Stimulated activated CD4-positive, alpha-beta T cell treated with anti-CD3 and anti-CD28 coated beads, Interleukin-1b, Interleukin-23, amount 100 ng/mL, for 24 hours (primary cell): ENCODE results near the gene LRRC46.

Experiments used
- DNase-seq, 4 experiments: peaks; one replicate each; pipeline ENCODE4 v3.0.0-alpha.2; 2020; ENCODE audit warnings: low read depth in 4 of 4, low spot score in 1 of 4

Gene LRRC46

GRCh38 chr17:47875011-47875985 lies 43.8 kb downstream of the LRRC46 start:
- DNase-seq = no peak

- no peak for DNase-seq
Measured at GRCh38 chr17:47877368-47878034, 46.0 kb downstream of the LRRC46 start.

- no peak for DNase-seq
Measured at GRCh38 chr17:47878203-47879027, 46.9 kb downstream of the LRRC46 start.

- no peak for DNase-seq
Measured at GRCh38 chr17:47879028-47879585, 47.6 kb downstream of the LRRC46 start.

- DNase-seq = no peak
Measured at GRCh38 chr17:47879776-47880454, 48.4 kb downstream of the LRRC46 start.

GRCh38 chr17:47882247-47882646 lies 50.8 kb downstream of the LRRC46 start:
- no peak for DNase-seq

- no peak for DNase-seq
Measured at GRCh38 chr17:47882695-47883588, 51.5 kb downstream of the LRRC46 start.

- DNase-seq = no peak
Measured at GRCh38 chr17:47883589-47884426, 52.3 kb downstream of the LRRC46 start.

- no peak for DNase-seq
Measured at GRCh38 chr17:47884427-47884740, 52.9 kb downstream of the LRRC46 start.

GRCh38 chr17:47884905-47885730 lies 53.6 kb downstream of the LRRC46 start:
- DNase-seq = no peak
